ENCODE data around the gene TSPEAR. TPM values are rescaled to one million over a fixed set of nuclear protein-coding genes. Genes with fewer than 3 reads are reported as not detected.

The TSPEAR gene
- polyA plus RNA-seq, 1 of the 3 experiments (the other 2 are of a cell fraction), result 0.08 TPM

- no peaks in the 10 kb centered on the region for H3K4me1 ChIP-seq (ENCODE audit: control insufficient read depth in 1 of 2, insufficient read depth in 2 of 2, low read depth in 1 of 2, low read length in 1 of 2)
- no peak overlapping the region for H3K27ac ChIP-seq (ENCODE audit: low read depth in 2 of 2, low read length in 1 of 2)
- H3K4me2 ChIP-seq, result no peak overlapping the region
- no peak for TF ChIP-seq SIN3A (IDR thresholded peaks at IDR 0.05; ENCODE audit: borderline replicate concordance, low read depth, low read length)
- TF ChIP-seq CTCF (IDR thresholded peaks at IDR 0.05), result peak; percentile 60
- no peaks in the 10 kb centered on the region for H3K36me3 ChIP-seq (replicated peaks in 1 of 2; ENCODE audit: control insufficient read depth in 1 of 2, insufficient read depth in 2 of 2, low read length in 1 of 2)
- POLR2A ChIA-PET, result no interaction called here
- no peaks in the 10 kb centered on the region for H3K9me2 ChIP-seq
- peaks cover 7% of the 10 kb centered on the region; the same call in 1 of the 2 replicates for H3K9me3 ChIP-seq
- no peak for DNase-seq
- H3F3A ChIP-seq (replicated peaks; ENCODE audit: insufficient read depth), result no peaks in the 10 kb centered on the region
- peaks cover 6% of the 10 kb centered on the region; the same call in 1 of the 2 replicates for H3K79me2 ChIP-seq (ENCODE audit: insufficient read depth)
- H3K27me3 ChIP-seq (ENCODE audit: insufficient read depth), result peaks cover 8% of the 10 kb centered on the region; the same call in 1 of the 2 replicates
- H4K20me1 ChIP-seq (ENCODE audit: insufficient read depth), result no peaks in the 10 kb centered on the region
- CTCF ChIA-PET, result interaction anchor here (0.9 kb wide), 1 partner anchor 10 kb away, joined by 3 read pairs; no protein-coding TSS in a partner anchor
- no peak overlapping the region for H3K9ac ChIP-seq
- 32% methylated on average over 4 of the region's 4 CpGs for WGBS (ENCODE audit: low lambda C conversion rate)
- H2AFZ ChIP-seq (ENCODE audit: low read depth), result no peak overlapping the region
- H3K4me3 ChIP-seq (ENCODE audit: low read depth in 2 of 2, low read length in 1 of 2), result no peak overlapping the region; a peak in 1 of 4 replicates
Observed at GRCh38 chr21:44487831-44488230, 223.5 kb downstream of the TSPEAR start.

GRCh38 chr21:44486302-44486701, 225.1 kb downstream of the TSPEAR start:
- Histone ChIP-seq H3K4me1 (ENCODE audit: control insufficient read depth in 1 of 2, insufficient read depth in 2 of 2, low read depth in 1 of 2, low read length in 1 of 2) (no peaks in the 10 kb centered on the region), H4K20me1 (ENCODE audit: insufficient read depth) (no peaks in the 10 kb centered on the region), H3K4me2 (peak overlapping the region; percentile 82), H3K79me2 (ENCODE audit: insufficient read depth) (peaks cover 6% of the 10 kb centered on the region; the same call in 1 of the 2 replicates), H3K9me3 (no peaks in the 10 kb centered on the region), H3K9ac (peak overlapping the region; percentile 65; the same call in 1 of the 2 replicates), H3K4me3 (ENCODE audit: low read depth in 2 of 2, low read length in 1 of 2) (peak overlapping the region; percentile 52 to 65), H3K9me2 (no peaks in the 10 kb centered on the region), H3K27ac (ENCODE audit: low read depth in 2 of 2, low read length in 1 of 2) (peak overlapping the region in 1 of 2 experiments; percentile 40; a peak in 1 of 4 replicates), H3F3A (replicated peaks; ENCODE audit: insufficient read depth) (no peaks in the 10 kb centered on the region), H2AFZ (ENCODE audit: low read depth) (0 out of 2 replicates have a peak overlapping the region, but pooled peaks have one; percentile 81), H3K36me3 (replicated peaks in 1 of 2; ENCODE audit: control insufficient read depth in 1 of 2, insufficient read depth in 2 of 2, low read length in 1 of 2) (no peaks in the 10 kb centered on the region), H3K27me3 (ENCODE audit: insufficient read depth) (peaks cover 9% of the 10 kb centered on the region; the same call in 1 of the 2 replicates)
- ChIA-PET CTCF (interaction anchor here (1.7 kb wide), 1 partner anchor 8 kb away, joined by 5 read pairs; no protein-coding TSS in a partner anchor), POLR2A (no interaction called here)
- DNase-seq, result no peak
- TF ChIP-seq GATA2 (CRISPR knock-in tag; IDR thresholded peaks at IDR 0.05), result no peak
- TF ChIP-seq USF1 (IDR thresholded peaks at IDR 0.05; ENCODE audit: borderline replicate concordance, low read depth), result no peak
- TF ChIP-seq RXRA (IDR thresholded peaks at IDR 0.05; ENCODE audit: borderline replicate concordance, low read depth), result no peak
- no peak for TF ChIP-seq JUND (IDR thresholded peaks at IDR 0.05)
- no peak for TF ChIP-seq NRF1 (IDR thresholded peaks at IDR 0.05; ENCODE audit: low read depth, low read length)
- no peak for TF ChIP-seq PBX3 (IDR thresholded peaks at IDR 0.05)
- no peak for TF ChIP-seq REST (IDR thresholded peaks at IDR 0.05; ENCODE audit: low read depth, low read length)
- TF ChIP-seq NFIC (IDR thresholded peaks at IDR 0.05; ENCODE audit: borderline replicate concordance), result no peak
- no peak for TF ChIP-seq TCF12 (IDR thresholded peaks at IDR 0.05)
- TF ChIP-seq CTCF (IDR thresholded peaks at IDR 0.05), result no peak
- TF ChIP-seq USF2 (IDR thresholded peaks at IDR 0.05; ENCODE audit: borderline replicate concordance, low read depth, low read length), result no peak
- no peak for TF ChIP-seq YY1 (IDR thresholded peaks at IDR 0.05; ENCODE audit: low read depth)
- no peak for TF ChIP-seq RCOR1 (IDR thresholded peaks at IDR 0.05; ENCODE audit: low read length)
- no peak for TF ChIP-seq RFX5 (IDR thresholded peaks at IDR 0.05; ENCODE audit: low read length)
- WGBS (ENCODE audit: low lambda C conversion rate), result 47% methylated on average over 6 of the region's 16 CpGs

Measured in SK-N-SH (cell line).